HG03103 (cell line): ENCODE measurements around the gene CYGB.

Source experiments
- ATAC-seq: cut with Tn5 transposase; IDR thresholded peaks from one replicate; pipeline ENCODE4 v1.9.1; 2021; ENCODE audit warnings: low read depth; ENCODE audit not compliant: unreplicated experiment

The CYGB gene

DNA sequence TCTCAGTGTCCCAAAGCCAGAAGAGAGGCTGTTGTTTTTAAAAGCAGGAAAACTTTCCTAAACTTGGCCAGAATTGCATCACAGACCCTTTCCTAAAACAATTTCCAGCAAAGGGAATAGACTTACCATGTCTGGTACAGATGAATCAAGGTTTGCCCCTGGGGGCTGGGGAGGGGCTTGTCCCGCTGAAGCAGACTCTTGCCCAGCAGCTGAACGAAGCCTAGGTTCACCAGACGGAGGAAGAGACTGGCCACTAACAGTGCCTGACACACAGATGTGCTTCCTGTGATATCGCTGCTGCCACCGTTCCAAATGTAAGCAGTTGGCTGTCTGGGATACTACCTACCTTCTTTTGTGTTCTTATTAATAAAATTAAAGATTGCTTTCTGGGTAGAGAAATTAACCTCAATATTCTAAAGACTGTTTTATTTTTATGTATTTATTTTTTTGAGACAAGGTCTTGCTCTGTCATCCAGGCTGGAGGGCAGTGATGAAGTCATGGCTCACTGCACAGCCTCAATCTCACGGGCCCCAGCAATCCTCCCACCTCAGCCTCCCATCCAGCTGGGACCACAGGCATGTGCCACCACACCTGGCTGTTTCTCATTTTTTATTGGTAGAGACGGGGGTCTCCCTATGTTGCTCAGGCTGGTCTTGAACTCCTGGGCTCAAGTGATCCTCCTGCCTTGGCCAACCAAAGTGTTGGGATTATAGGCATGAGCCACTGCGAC lies 15.8 kb upstream of the CYGB start:
- no peak for ATAC-seq

DNA sequence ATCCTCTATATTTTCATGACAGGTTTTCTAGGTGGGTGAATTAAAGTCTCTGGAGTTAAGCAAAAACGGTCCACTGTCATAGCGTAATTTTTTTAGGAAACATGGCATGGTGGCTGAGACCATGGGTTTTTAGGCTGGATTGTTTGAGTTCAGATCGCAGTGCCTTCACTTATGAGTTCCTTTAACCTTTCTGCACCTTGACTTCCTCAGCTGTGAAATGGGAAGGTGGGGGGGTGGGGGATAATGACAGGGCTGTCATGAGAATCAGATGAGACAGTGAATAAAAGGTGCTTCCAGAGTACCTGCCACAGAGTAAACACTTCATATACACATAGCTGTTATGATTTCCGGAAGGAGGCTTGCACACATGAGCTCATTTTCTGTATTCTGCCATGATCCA lies 14.2 kb upstream of the CYGB start:
- ATAC-seq, result no peak

DNA sequence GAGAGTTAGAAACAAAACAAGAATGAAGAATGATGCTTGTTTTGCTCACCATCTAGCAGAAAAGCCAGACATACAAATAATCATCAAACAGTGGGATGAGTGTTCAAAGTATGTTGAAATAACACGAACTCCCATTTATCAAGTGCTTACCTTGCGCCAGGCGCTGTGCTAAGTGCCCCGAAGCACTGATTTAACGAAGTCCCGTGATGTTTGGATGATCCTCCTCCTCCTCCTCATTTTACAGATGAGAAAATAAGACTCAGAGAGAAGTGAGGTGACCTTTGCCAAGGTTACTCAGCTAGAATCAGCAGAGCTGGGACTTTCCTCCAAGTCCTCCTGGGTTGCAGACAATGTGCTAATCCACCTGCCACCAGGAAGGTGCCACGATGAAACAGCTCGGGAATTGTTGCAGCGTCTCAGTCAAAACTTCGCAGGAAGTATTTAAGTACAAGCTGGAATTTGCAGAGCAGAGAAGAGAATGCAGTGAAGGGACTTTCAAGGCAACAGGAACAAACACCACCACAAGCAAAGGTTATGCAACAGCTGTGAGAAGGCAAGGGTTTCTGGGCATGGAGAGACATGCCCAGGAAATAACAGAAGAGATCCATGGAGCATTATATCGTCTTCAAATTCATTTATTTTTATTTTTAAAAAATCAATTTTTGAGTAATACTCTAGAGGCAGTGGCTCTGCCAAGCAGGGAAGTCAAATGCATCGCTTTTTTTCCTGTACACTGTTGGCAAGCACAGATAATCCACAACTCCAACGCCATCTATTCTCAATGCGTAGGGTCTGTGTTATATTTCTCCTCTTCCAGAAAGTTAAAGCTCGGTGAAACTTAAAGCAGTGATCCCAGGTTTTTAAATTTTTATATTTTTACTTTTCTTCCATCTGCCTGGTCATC lies 13.5 kb upstream of the CYGB start:
- no peak for ATAC-seq

DNA sequence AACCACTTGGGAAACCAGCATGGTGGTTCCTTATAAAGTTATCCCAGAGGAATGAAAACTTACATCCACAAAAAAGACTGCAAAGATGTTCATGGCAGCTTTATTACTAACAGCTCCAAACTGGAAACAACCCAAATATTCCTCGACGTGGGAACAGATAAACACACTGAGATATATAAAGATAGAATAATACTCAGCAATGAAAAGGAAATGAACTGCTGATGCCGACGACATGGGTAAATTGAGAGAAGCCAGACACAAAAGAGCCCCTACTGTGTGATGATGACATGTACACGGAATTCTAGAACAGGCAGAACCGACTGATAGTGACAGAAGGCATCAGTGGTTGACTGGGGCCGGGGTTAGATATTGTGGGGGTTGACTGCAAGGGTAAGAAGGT lies 12.0 kb upstream of the CYGB start:
- no peak for ATAC-seq

GRCh38 chr17:76549215-76549518 lies 11.7 kb upstream of the CYGB start:
- ATAC-seq, result no peak

DNA sequence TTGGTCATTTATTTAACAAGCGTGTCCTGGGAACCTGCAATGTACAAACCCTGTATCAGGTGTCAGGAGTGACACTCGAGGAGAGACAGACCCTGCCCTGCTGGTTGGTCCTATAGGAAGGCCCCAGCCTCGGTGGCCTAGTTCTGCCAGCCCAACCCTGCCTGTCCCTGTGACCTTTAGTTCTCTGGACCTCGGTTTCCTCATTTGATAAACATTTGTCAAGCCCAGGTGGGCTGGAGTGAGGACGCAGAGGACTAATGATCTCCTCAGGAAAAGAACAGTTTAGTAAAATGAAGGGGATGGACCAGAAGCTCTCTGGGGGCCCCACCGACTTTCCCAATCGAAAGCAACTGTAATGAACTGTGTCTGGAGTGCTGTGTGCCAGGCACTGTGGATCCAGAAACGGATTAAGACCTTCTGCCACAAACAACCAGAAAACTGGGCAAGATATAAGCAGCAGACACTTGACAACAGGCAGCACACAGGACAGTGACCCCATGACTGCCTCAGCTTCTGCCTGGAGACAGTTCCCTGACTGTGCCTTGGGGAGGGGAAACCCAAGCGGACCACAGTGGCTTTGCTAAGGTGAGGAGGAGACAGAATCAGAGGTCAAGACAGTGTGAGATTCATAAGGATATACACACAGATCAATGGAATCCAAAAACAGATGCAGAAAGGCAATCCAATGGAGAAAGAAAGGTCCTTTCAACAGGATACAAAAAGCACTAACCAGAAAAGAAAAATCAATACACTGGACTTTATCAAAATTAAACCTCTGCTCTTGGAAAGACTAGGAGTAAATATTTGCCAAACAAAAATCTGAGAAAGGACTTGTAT lies 11.1 kb upstream of the CYGB start:
- no peak for ATAC-seq

DNA sequence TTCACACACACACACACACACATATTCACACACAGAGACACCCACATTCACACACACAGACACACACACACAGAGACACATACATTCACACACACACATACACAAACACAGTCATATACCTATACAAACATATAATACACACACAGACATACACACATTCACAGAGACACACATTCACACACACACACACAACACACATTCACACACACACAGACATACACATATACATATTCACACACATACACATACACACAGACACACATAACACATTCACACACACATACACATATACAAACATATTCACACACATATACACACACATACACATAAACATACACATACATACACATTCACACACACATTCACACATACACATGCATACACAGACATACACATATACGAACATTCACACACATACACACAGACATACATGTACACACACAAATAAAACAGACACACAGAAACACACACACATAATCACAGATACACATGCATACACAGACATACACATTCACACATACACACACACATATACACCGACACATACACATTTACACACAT lies 10.2 kb upstream of the CYGB start:
- no peak for ATAC-seq

- no peak for ATAC-seq
Measured at GRCh38 chr17:76547183-76547641, 9.7 kb upstream of the CYGB start.

DNA sequence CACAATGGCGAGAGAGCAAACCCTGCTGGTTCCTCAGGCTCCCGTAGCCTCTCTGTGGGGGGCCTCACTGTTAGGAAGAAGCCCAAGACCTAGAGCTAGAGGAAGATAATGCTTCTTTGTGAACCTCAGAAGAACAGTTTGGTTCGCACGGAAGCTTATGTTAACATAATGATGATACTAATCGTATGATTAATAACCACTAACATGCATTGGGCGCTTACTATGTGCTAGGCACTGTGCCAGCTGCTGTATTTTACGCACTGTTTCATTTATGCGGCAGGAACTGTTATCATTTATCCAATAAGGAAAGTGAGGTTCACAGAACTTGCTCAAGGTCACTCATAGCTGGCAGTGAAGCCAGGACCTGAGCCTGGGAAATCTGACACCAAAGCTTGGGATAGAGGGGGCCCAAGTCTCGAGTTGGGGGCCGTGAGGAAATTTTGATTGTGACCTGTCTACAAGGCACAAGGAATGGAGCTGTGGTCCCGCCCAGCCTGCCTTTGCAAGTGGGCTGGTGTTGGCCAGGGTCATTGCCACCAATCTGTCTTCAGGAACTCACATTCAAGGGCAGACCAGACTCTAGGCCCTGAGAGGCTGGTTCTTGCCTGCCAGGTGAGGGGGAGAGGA lies 9.2 kb upstream of the CYGB start:
- no peak for ATAC-seq

DNA sequence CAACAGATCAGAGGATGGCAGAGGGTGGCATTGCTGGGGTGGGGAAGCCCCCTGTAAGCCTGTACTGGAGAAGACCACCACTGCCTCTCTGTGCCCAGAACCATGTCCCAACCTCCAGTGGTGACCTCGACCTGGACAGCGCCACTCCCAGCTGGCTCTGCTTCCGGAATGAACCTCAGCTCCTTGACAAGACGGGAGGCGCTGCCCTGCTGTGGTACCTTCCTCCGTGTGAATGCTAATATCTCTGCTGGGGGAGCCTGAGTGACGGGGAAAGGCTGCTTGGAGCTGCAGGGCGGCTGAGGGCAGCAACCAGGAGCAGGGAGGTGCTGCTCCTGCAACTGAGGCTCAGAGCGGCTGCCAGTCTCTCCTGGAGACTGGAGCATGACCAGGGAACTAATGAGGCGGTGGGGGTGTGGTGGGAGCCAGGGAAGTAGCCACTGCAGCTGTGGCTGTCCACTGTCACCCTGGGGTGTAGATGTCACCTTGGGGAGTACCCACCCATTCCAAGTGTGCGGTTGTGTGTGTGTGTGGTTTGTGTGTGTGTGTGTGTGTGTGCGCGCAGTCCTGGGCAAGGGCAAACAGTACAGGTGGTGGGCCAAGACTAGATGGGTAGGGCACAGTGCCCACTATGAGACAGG lies 8.5 kb upstream of the CYGB start:
- no peak for ATAC-seq

DNA sequence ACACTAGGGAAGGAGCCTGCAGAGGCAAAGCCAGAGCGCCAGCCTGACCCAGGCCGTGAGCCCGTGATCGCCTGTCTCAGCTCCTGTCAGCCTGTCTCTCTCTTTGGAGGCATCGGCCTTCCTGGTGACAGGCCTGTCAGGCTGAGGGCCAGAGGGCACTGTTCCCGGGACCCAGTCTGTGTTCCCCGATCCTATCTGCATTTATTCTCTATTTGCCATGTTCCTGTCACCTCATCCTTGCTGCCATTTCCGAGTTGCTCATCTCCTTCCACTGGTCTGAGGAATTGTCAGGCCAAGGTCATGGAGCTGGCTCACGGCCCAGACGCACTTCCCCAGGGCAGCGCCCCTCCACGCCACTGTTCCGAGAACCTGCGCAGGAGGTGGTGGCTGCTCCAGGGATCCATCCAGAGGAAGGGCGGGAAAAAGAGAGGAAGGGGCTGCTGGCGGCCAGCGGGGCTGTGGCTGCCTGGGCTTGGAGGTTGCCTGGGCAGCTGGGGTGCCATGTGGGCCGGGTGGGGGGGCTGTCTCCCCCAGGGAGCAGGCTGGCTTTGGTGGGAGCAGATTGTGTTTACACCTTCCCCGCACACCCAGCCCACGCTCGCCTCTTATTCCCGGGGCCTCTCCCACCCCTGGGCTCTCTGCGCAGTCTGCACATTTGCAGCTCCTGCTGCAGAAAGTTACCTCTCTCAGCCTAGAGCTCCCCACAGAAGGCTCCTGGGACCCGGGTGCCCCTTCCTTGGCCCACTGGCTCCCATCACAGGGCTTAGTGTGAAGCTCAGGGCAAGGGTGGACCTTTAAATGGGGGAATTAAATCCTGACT lies 7.2 kb upstream of the CYGB start:
- no peak for ATAC-seq

GRCh38 chr17:76543826-76544545 lies 6.5 kb upstream of the CYGB start:
- no peak for ATAC-seq

GRCh38 chr17:76543482-76543825 lies 5.9 kb upstream of the CYGB start:
- ATAC-seq, result no peak

DNA sequence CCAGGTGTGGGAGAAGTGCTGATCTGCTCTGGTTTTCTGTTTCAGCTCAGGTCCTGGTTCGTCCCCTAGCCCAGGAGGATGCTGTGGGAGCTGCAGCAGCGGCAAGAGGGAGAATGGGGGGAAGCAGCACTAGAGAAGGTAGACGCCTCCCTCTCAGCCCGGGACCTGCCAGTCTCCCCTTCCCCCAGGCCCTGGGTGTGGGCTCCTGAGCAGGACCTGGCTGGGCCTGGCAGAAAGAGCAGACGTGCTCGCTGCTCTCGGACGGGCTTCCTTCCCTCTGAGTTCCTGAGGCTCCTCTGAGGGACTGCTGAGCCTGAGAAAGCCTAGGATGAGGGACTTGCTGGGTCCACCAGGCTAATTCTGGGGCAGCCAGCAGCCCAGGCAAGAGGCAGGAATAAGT lies 5.5 kb upstream of the CYGB start:
- no peak for ATAC-seq

GRCh38 chr17:76542566-76542971 lies 5.1 kb upstream of the CYGB start:
- no peak for ATAC-seq

DNA sequence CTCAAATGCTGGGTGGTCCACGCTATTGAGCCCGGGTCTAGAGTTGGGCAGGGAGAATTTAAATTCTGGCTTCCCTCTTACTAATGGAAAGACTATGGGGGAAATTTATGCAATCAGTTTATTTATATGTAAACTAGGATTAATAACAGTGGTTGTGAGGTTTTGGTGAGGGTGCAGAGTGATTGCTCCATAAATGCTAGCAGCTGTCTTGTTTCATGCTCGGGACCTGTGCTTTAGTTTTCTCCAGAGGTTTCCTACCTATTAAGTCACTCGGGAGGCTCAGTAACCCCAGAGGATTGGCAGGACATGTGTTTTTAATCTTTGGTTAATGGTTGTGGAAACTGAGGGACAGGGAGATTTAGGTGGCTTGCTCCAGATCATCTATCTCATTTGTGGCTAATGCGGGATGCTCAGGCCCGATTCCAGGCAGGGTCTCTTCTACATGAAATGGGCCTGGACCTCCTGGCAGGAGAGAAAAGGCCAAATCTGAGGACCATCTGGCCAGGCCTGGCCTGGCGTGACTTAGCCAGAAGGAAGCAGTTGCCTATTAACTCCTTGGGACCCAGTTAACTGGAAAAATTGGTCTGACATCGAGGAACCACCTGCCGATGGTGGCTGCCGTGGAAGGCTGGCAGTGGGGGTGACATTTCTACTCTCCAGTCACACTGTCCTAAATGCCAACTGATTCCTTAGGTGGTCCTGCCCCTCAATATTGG lies 4.4 kb upstream of the CYGB start:
- ATAC-seq, result no peak

- ATAC-seq, result no peak
Measured at GRCh38 chr17:76540381-76541300, 3.1 kb upstream of the CYGB start.
